HuH-7.5 (cell line): ENCODE measurements around the gene CAND2.

ENCODE experiments used
- DNase-seq: peaks from one replicate; pipeline ENCODE4 v3.0.0; 2011; ENCODE audit warnings: low spot score

Gene CAND2

GRCh38 chr3:12807601-12808359 is 11.3 kb downstream of the CAND2 start:
- no peak for DNase-seq

GRCh38 chr3:12808587-12808986 is 12.1 kb downstream of the CAND2 start:
- no peak for DNase-seq

- no peak for DNase-seq
These were observed 12.5 kb downstream of the CAND2 start for GRCh38 chr3:12809001-12809400.

GRCh38 chr3:12809435-12809834 is 13.0 kb downstream of the CAND2 start:
- no peak for DNase-seq

- peak; percentile 99 for DNase-seq
These were observed 13.7 kb downstream of the CAND2 start for GRCh38 chr3:12810013-12810780.

- DNase-seq, result no peak
These were observed 14.5 kb downstream of the CAND2 start for GRCh38 chr3:12810961-12811360.

GRCh38 chr3:12812812-12813211 is 16.3 kb downstream of the CAND2 start:
- DNase-seq, result no peak

- DNase-seq, result no peak
These were observed 17.5 kb downstream of the CAND2 start for GRCh38 chr3:12813967-12814366.

- no peak for DNase-seq
These were observed 18.6 kb downstream of the CAND2 start for GRCh38 chr3:12815078-12815477.

GRCh38 chr3:12815719-12816118 is 19.2 kb downstream of the CAND2 start:
- DNase-seq, result no peak

- no peak for DNase-seq
These were observed 20.3 kb downstream of the CAND2 start for GRCh38 chr3:12816521-12817342.

- DNase-seq, result no peak
These were observed 20.8 kb downstream of the CAND2 start for GRCh38 chr3:12817343-12817710.

- no peak for DNase-seq
These were observed 21.8 kb downstream of the CAND2 start for GRCh38 chr3:12818273-12818672.

- no peak for DNase-seq
These were observed 22.3 kb downstream of the CAND2 start for GRCh38 chr3:12818773-12819172.

GRCh38 chr3:12822725-12823373 is 26.4 kb downstream of the CAND2 start:
- DNase-seq, result peak; percentile 66

- no peak for DNase-seq
These were observed 27.8 kb downstream of the CAND2 start for GRCh38 chr3:12824299-12824698.

- DNase-seq, result no peak
These were observed 28.7 kb downstream of the CAND2 start for GRCh38 chr3:12825156-12825555.

- no peak for DNase-seq
These were observed 32.3 kb downstream of the CAND2 start for GRCh38 chr3:12828751-12829150.

- DNase-seq, result no peak
These were observed 32.9 kb downstream of the CAND2 start for GRCh38 chr3:12829404-12829803.

GRCh38 chr3:12829886-12830784 is 33.7 kb downstream of the CAND2 start:
- no peak for DNase-seq

GRCh38 chr3:12830785-12831156 is 34.3 kb downstream of the CAND2 start:
- DNase-seq, result no peak
